Stimulated activated CD4-positive, alpha-beta T cell treated with anti-CD3 and anti-CD28 coated beads, Interleukin-15, amount 100 ng/mL, for 1 hour (primary cell): ENCODE measurements around the gene NHEJ1.
"Not testable (repeated sequence)": the region's sequence is repeated elsewhere in the genome, so short reads cannot be mapped to it uniquely, and the experiment has no call there.

ENCODE experiments used
- DNase-seq, 2 donors: peaks; one replicate each; pipeline ENCODE4 v3.0.0-alpha.2; 2020; ENCODE audit warnings: low read depth in 1 of 2, low spot score in 1 of 2

The NHEJ1 gene

GRCh38 chr2:219160186-219161017 is at the start of gene NHEJ1:
Gene NHEJ1 (minus strand): TSS chr2:219160815. CDS start chr2:219158362, 2,453 bp downstream.
- DNase-seq: peak; percentile 87 to 90

GRCh38 chr2:219209236-219210195 is 48.9 kb upstream of the NHEJ1 start:
- DNase-seq: no peak

- no peak for DNase-seq
These were observed 47.5 kb upstream of the NHEJ1 start for GRCh38 chr2:219207884-219208740.

GRCh38 chr2:219207134-219207883 is 46.7 kb upstream of the NHEJ1 start:
- DNase-seq: no peak

- peak; percentile 93 to 95 for DNase-seq
These were observed 45.9 kb upstream of the NHEJ1 start, which contains the start of gene ZFAND2B for GRCh38 chr2:219206328-219207133. Gene ZFAND2B (plus strand): TSS chr2:219206782. CDS start chr2:219206988, 206 bp downstream.

- no peak for DNase-seq
These were observed 45.3 kb upstream of the NHEJ1 start for GRCh38 chr2:219205981-219206327.

- DNase-seq: no peak
These were observed 44.5 kb upstream of the NHEJ1 start for GRCh38 chr2:219205165-219205538.

GRCh38 chr2:219204425-219205164 is 44.0 kb upstream of the NHEJ1 start:
- DNase-seq: no peak

- not testable (repeated sequence) for DNase-seq
These were observed 40.7 kb upstream of the NHEJ1 start for GRCh38 chr2:219201331-219201730.

- not testable (repeated sequence) for DNase-seq
These were observed 40.1 kb upstream of the NHEJ1 start for GRCh38 chr2:219200502-219201326.

GRCh38 chr2:219199470-219200211 is 39.0 kb upstream of the NHEJ1 start:
- no peak for DNase-seq

GRCh38 chr2:219198974-219199373 is 38.4 kb upstream of the NHEJ1 start:
- no peak for DNase-seq

- no peak for DNase-seq
These were observed 36.8 kb upstream of the NHEJ1 start for GRCh38 chr2:219197388-219197787.

GRCh38 chr2:219186754-219187456 is 26.3 kb upstream of the NHEJ1 start:
- no peak for DNase-seq

GRCh38 chr2:219184121-219184520 is 23.5 kb upstream of the NHEJ1 start:
- no peak for DNase-seq

- no peak for DNase-seq
These were observed 22.6 kb upstream of the NHEJ1 start for GRCh38 chr2:219183151-219183772.
